SK-N-SH (cell line): ENCODE data around the gene GABRG3.

ENCODE experiments used
- CHD2 ChIP-seq: fragments of 150-350 bp; IDR thresholded peaks from 2 replicates; pipeline ENCODE4 v1.6.1; 2018; ENCODE audit warnings: low read length; ENCODE audit not compliant: partially characterized antibody
- CTCF ChIP-seq: fragments of 200-600 bp; sonication (generic); IDR thresholded peaks from 2 replicates; pipeline ENCODE4 v1.6.1; 2017; ENCODE audit warnings: antibody characterized with exemption, mild to moderate bottlenecking, moderate library complexity
- EP300 ChIP-seq, 2 experiments: IDR thresholded peaks; 2 replicates each; pipeline versions ENCODE4 v1.4.0 to v1.6.1; 2012; ENCODE audit warnings: borderline replicate concordance in 1 of 2, low read depth in 1 of 2, low read length in 1 of 2
- EZH2phosphoT487 ChIP-seq: fragments of 200-600 bp; sonication (generic); IDR thresholded peaks from 2 replicates; pipeline ENCODE4 v1.6.1; 2017; ENCODE audit warnings: low read depth, mixed run types, mild to moderate bottlenecking, antibody characterized with exemption, moderate library complexity, borderline replicate concordance
- FOSL2 ChIP-seq: IDR thresholded peaks from 2 replicates; pipeline ENCODE4 v1.4.0; 2012; ENCODE audit warnings: low read depth, mild to moderate bottlenecking, moderate library complexity, borderline replicate concordance
- FOXM1 ChIP-seq: IDR thresholded peaks from 2 replicates; pipeline ENCODE4 v1.4.0; 2012; ENCODE audit warnings: low read depth, mild to moderate bottlenecking
- MAX ChIP-seq: IDR thresholded peaks from 2 replicates; pipeline ENCODE4 v1.4.0; 2012; ENCODE audit warnings: low read depth
- NRF1 ChIP-seq: IDR thresholded peaks from 2 replicates; pipeline ENCODE4 v1.6.1; 2012; ENCODE audit warnings: low read depth, mild to moderate bottlenecking, low read length
- PBX3 ChIP-seq: IDR thresholded peaks from 2 replicates; pipeline ENCODE4; 2012
- POLR2AphosphoS5 ChIP-seq: IDR thresholded peaks from 2 replicates; pipeline ENCODE4 v1.6.1; 2012; ENCODE audit warnings: low read depth, low read length
- RCOR1 ChIP-seq: fragments of 150-350 bp; IDR thresholded peaks from 2 replicates; pipeline ENCODE4 v1.6.1; 2017; ENCODE audit warnings: antibody characterized with exemption, low read length
- REST ChIP-seq: IDR thresholded peaks from 2 replicates; pipeline ENCODE4 v1.6.1; 2012; ENCODE audit warnings: mild to moderate bottlenecking, low read depth, low read length, moderate library complexity
- YY1 ChIP-seq: IDR thresholded peaks from 2 replicates; pipeline ENCODE4 v1.4.0; 2012; ENCODE audit warnings: low read depth, mild to moderate bottlenecking

GRCh38 chr15:27220199-27220598 lies 249.2 kb downstream of the GABRG3 start:
- TF ChIP-seq YY1 (no peak), RCOR1 (no peak), EP300 (IDR thresholded peaks at IDR 0.05; ENCODE audit: borderline replicate concordance in 1 of 2, low read depth in 1 of 2, low read length in 1 of 2) (no peak), CTCF (no peak), NRF1 (no peak), MAX (no peak), EZH2phosphoT487 (no peak), FOSL2 (no peak), FOXM1 (no peak), CHD2 (no peak), POLR2AphosphoS5 (no peak), PBX3 (no peak), REST (no peak)
